HL-60/S4 treated with phorbol 12-myristate 13-acetate at 8.2 ng/mL for 4 days and 3 days (cell line): ENCODE results near the gene CEACAM21.

Experiments used
- in situ Hi-C: fragments of 300-500 bp; cut with MboI; formaldehyde crosslinking; loops from 2 replicates; pipeline ENCODE4 v1.15.0; 2022; ENCODE audit warnings: low sequenced_read_pairs

Gene CEACAM21

GRCh38 chr19:41575998-41576397 lies at the start of gene CEACAM21:
Gene CEACAM21 (plus strand): TSS chr19:41576166. CDS start chr19:41576275, 109 bp downstream.
- in situ Hi-C loops: no loop called here

- in situ Hi-C loops: no loop called here
Measured at GRCh38 chr19:41527089-41527488, 48.9 kb upstream of the CEACAM21 start.

GRCh38 chr19:41528106-41528505 lies 47.9 kb upstream of the CEACAM21 start:
- in situ Hi-C loops: no loop called here

GRCh38 chr19:41529484-41530183 lies 46.3 kb upstream of the CEACAM21 start:
- in situ Hi-C loops: no loop called here

- in situ Hi-C loops: no loop called here
Measured at GRCh38 chr19:41530184-41530534, 45.8 kb upstream of the CEACAM21 start.

- in situ Hi-C loops: no loop called here
Measured at GRCh38 chr19:41530761-41531301, 45.1 kb upstream of the CEACAM21 start.

- in situ Hi-C loops: no loop called here
Measured at GRCh38 chr19:41531438-41532311, 44.3 kb upstream of the CEACAM21 start.

- in situ Hi-C loops: no loop called here
Measured at GRCh38 chr19:41532526-41532925, 43.4 kb upstream of the CEACAM21 start.

- in situ Hi-C loops: no loop called here
Measured at GRCh38 chr19:41533671-41534215, 42.2 kb upstream of the CEACAM21 start.

GRCh38 chr19:41535029-41535622 lies 40.8 kb upstream of the CEACAM21 start:
- in situ Hi-C loops: no loop called here

GRCh38 chr19:41537789-41538188 lies 38.2 kb upstream of the CEACAM21 start:
- in situ Hi-C loops: no loop called here

- in situ Hi-C loops: no loop called here
Measured at GRCh38 chr19:41540041-41540695, 35.8 kb upstream of the CEACAM21 start.

GRCh38 chr19:41541990-41542584 lies 33.9 kb upstream of the CEACAM21 start:
- in situ Hi-C loops: no loop called here

- in situ Hi-C loops: no loop called here
Measured at GRCh38 chr19:41542622-41543021, 33.3 kb upstream of the CEACAM21 start.

GRCh38 chr19:41543582-41543981 lies 32.4 kb upstream of the CEACAM21 start:
- in situ Hi-C loops: no loop called here

- in situ Hi-C loops: no loop called here
Measured at GRCh38 chr19:41545547-41545946, 30.4 kb upstream of the CEACAM21 start.

GRCh38 chr19:41546386-41546789 lies 29.6 kb upstream of the CEACAM21 start:
- in situ Hi-C loops: no loop called here

GRCh38 chr19:41546961-41547360 lies 29.0 kb upstream of the CEACAM21 start:
- in situ Hi-C loops: no loop called here

GRCh38 chr19:41547569-41547968 lies 28.4 kb upstream of the CEACAM21 start:
- in situ Hi-C loops: no loop called here

GRCh38 chr19:41548047-41548446 lies 27.9 kb upstream of the CEACAM21 start:
- in situ Hi-C loops: no loop called here
